GM19455 (cell line): ENCODE data around the gene MOXD1.

Source experiments
- ATAC-seq: cut with Tn5 transposase; IDR thresholded peaks from one replicate; pipeline ENCODE4 v1.9.1; 2021; ENCODE audit not compliant: unreplicated experiment

MOXD1 gene

GRCh38 chr6:132246632-132247270 is 154.5 kb downstream of the MOXD1 start:
- no peak for ATAC-seq

- ATAC-seq: no peak
These were observed 155.1 kb downstream of the MOXD1 start for GRCh38 chr6:132246120-132246617.
